ENCODE results near the gene SEC22C. TPM values are rescaled to one million over a fixed set of nuclear protein-coding genes. Genes with fewer than 3 reads are reported as not detected.

Gene SEC22C
- total RNA-seq, 1 donor from 2014 or later, result 17.4 TPM

DNA sequence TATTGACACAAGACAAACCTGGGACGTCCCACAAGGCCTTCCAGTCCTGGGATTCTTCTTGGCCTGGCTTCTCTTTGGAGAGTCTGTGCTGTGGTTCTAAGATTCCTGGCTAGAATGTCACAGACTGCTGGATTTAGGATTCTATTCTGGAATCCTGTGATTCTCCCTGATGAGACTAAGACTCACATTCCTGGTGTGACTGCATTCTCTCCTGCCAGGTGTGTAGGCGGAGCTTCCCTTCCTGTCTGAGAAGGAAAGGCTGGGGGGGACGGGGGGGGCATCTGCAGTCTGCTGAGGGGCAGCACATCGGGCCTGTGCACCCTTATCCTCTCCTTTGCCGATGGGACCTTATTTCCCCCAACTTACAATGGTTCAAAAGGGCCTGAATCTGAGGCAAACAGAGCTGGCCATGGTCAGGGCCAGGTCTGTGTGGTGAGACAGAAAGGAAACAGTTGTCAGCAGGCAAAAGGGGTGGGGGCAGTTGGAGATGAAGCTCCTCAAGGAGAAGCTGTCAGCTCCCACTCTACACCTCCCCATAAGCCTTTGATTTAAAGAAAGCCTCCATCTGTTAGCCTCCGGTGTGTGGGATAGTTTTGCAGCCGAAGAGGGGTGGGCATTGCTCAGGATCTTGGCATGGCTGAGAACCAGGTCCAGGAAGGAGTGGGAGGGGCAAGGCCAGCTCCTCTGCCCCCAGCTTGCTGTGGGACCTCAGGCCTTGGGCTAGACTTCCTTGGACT is 48.4 kb downstream of the SEC22C start:
- ATAC-seq, result no peak

DNA sequence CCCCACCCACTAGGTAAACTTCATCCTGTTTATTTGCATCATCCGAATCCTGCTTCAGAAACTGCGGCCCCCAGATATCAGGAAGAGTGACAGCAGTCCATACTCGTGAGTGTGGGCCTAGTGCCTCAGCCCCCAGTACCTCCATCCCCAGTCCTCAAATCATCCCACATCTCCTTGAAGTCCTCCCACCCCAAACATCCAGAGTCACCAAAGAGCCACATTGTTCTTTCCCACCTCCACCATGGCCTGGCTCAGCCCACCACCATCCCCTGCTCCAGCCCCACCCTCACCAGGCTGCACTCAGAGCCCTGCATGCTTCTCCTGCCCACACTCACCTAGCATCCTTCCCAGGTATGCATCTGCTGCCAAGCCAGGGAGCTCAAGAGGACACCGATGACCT is 49.5 kb downstream of the SEC22C start:
- ATAC-seq, result no peak

DNA sequence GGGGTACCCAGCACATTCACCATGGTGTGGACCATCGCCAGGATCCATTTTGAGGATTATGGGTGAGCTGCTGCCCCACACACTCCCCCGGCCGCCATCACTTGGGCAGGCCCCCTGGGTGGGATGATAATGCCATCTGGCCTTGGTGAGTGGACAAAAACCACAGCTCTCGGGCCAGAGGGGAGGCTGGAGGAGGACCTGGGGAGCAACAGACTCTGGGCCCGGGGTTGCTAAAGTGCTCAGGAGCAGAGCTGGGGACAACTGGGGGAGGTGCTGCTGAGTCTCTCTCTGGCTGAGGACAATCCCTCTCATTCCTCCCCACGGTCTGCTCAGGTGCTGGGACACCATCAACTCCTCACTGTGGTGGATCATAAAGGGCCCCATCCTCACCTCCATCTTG is 50.3 kb downstream of the SEC22C start:
- no peak for ATAC-seq

GRCh38 chr3:42530073-42530472 is 51.7 kb downstream of the SEC22C start:
- ATAC-seq, result no peak

DNA sequence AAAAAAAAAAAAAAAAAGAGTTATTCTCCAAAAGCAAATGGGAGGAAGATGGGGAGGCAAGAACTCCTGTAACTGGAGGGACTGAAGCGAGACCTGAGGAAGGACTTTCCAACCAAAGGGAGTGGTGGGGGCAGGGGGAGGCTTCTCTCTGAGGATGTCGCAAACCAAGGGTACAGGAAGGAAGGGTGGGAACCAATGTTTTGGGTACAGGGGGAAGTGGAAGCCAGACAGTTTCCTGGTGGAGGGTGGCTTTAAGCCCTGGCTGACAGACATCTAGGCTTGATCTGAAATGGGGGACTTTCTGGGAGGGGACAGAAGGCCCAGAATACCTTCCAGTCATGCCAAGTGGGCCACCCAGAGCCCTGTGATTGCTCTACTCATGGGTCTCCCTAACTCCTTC is 52.3 kb downstream of the SEC22C start:
- ATAC-seq, result no peak

DNA sequence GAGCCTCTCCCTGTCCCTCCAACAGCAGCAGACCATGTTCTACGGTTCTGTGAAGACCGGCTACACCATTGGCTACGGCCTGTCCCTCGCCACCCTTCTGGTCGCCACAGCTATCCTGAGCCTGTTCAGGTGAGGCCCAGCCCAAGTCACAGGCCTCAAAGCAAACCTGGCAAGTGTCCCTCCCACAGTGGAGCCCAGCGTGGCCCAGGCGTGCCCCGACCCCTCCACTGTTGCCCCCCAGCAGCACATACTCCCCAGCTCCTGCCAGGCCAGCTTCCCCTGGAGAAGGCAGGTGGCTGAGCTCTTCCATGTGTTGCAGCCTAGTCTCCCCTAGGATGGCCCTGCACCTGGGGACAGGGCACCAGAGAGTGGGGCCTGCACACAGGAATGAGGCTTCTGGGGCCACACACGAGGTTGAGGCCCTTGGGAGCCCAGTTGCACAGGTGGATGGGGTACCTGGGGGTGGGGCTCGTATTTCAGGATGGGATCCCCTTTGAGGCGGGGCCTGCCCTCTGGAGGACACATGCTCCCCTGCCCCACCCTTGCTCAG is 54.3 kb downstream of the SEC22C start:
- ATAC-seq, result no peak

DNA sequence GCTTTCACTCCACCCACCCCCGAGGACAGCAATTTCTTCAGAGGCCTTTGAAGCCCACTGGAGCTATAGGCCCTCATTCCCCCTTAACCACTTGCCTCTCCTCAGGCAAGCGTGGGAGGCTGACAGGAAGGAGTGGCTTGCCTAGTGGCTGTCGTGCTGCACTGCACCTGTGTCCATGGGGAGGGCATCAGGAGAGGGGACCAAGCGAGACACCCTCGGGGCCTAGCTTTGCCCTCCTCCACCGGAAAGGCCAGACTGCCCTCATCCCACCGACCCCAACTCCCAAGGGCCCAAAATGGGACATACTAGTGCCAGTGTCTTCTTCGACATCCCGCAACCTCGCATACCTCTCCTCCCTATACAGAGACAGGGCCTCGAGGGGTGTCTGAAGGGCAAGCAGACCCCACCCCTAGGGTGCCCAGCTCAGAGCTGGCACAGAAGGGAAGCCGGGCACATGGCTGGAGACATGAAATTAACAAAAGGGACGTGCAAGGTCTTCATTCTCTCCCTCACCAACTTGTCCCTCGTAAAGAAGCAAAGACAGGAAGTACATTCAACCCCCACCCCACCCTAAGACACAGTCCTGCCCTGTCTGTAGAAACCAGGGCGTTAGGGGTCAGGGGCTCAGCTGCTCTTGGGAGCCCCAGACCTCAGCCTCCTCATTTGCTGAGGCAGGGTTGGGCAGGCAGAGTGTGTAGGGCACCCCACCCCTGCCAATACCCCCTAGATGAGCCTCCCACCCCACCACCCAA is 55.0 kb downstream of the SEC22C start:
- ATAC-seq, result no peak

DNA sequence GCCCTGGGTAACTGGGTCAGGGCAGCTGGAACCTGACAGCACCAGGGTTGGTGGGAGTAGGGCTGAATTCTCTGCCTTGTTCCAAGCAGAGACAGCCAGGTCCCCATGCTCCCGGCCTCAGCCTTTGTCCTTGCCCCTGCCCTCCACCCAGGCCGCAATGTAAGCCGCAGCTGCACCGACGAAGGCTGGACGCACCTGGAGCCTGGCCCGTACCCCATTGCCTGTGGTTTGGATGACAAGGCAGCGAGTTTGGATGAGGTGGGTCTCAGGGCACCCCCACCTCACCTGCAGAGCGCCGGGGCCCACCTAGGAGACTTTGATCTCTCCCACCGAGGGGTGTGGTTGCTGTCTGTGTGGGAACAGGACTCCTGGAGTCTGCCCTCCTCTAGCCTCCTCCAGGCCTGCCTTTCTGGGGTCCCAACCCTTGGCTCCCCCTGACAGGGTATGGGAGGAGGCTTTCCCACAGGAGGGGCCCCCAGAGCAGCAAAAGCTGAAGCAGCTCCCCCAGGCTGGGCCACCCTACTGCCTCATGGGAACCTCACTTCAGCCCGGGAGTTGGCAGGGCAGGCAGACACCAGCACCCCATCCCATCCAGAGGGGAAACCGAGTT is 55.9 kb downstream of the SEC22C start:
- no peak for ATAC-seq

DNA sequence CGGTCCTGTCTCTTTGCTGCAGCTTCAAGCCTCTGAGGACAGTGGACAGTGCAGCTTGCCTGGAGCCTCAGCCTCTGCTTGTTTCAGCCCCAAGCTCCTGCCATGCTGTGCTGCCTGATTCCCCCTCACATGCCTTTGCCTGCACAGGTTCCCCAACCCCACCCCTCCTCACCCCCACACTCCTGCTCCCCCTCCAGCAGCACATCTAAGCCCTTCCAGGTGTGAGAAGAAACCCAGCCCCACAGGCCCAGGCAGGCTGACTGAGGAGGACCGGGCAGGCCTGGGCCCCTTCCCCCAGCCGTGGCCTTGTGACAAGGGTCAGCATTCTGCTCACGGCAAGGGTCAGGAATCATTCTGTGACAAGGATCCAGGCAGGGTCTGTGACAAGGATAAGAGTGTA is 56.6 kb downstream of the SEC22C start:
- ATAC-seq, result no peak

- no peak for ATAC-seq
These were observed 57.0 kb downstream of the SEC22C start for GRCh38 chr3:42524751-42525150.

- ATAC-seq, result no peak
These were observed 60.9 kb downstream of the SEC22C start for GRCh38 chr3:42520906-42521305.

DNA sequence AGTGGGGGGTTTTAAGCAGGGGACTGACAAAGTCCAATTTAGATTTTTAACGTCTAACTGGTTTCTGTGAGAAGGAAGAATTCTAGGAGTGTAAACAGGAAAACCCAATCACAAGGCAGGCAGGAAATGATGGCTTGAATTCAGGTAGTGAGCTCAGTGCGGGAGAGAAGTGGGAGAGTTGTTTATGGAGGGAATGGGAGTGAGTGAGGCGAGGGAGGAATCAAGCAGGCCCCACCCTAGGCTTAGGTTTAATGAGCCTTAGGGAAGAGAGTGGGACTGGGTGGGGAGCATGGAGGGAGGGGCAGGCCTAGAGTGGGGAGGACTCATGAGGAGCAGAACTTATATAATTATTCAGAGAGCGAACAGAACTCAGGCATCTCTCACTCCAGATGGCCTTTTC is 61.4 kb downstream of the SEC22C start:
- ATAC-seq, result no peak

GRCh38 chr3:42519568-42519962 is 62.2 kb downstream of the SEC22C start:
- ATAC-seq, result peak; percentile 22

GRCh38 chr3:42518800-42519567 is 62.8 kb downstream of the SEC22C start:
- ATAC-seq, result no peak

DNA sequence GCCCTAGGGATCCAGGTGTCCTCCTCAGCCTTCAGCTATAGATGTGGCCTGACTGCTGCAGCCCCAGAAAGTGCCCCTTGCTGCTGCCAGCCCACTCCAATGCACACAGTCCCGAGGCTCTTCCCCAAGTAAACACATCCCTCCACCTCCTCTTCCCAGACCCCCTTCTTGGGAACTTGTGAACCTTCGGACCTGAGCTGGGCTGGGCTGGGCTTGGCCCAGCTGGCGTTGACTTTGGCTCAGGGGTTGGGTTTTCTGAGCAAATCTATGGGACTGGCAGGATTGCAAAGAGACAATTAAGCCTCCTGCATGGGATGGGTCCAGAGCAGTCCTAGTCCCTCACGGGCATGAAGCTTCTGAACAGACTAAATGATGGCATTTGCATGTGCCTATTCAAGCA is 64.7 kb downstream of the SEC22C start:
- ATAC-seq, result no peak

- ATAC-seq, result no peak
These were observed 65.3 kb downstream of the SEC22C start for GRCh38 chr3:42516443-42516842.

- peak; percentile 57 for ATAC-seq
These were observed 65.8 kb downstream of the SEC22C start for GRCh38 chr3:42515976-42516375.

DNA sequence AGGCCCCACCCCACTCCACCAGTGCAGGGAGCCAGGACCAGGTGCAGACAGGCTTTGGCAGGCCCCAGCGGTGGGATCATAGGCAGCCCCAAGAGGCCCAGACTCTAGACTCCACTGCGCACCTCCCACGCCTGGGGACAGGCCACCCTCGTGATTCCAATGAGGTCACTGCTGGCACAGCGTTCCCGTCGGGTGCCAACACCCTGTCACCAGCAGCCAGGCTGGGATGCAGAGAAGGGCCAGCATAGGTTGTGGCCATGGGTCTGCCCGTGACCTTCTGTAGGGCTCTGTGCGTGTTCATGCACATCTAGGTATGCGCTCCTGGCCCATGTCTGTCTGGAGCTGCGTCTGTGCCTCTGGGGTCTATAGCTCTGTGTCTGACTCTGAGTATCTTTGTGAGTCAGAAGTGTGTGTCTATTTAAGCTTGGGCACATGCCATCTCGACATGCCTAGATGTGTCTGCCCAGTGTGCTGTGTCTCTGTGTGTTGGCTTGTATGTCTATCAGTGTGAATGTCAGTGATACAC is 66.3 kb downstream of the SEC22C start:
- ATAC-seq, result peak; percentile 89

DNA sequence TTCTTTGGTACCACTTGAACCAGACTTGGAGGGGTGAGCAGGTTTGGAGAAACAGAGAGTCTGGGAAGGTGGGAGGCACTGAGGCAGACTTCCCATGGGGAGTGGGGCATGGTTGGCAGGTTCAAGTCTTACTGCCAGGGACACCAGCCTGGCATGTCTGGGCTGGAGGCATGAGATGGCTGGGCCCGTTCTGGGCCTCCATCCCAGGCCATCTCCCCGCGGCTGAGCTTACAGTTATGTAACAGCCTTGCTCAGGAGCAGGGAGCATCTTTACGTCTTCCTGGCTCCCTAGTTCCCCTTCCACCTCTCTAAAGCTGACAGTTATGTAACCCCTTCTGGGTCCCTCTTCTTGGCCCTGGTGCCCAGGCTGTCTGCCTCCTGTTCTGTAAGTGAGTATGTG is 66.9 kb downstream of the SEC22C start:
- ATAC-seq, result peak; percentile 11

- ATAC-seq, result no peak
These were observed 68.2 kb downstream of the SEC22C start for GRCh38 chr3:42513521-42513920.

- no peak for ATAC-seq
These were observed 68.6 kb downstream of the SEC22C start for GRCh38 chr3:42513121-42513520.

DNA sequence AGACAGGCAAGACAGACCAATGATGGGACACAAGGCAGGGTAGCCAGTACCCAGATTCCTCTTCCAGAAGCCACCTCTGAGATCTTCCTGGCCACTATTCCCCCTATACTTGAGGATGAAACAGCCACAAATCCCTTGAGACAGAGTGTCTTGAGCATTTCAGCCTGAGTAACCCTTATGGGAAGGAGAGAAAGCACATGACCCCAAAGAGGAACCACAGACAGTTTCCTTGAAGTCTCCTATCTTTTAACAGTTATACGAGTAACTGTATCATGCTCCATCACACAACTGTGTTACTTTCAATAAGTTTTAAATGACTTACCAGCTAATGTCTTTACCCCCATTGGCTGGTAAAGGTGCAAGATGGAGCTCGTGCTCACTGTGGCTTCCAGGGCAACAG is 70.0 kb downstream of the SEC22C start:
- ATAC-seq, result no peak

DNA sequence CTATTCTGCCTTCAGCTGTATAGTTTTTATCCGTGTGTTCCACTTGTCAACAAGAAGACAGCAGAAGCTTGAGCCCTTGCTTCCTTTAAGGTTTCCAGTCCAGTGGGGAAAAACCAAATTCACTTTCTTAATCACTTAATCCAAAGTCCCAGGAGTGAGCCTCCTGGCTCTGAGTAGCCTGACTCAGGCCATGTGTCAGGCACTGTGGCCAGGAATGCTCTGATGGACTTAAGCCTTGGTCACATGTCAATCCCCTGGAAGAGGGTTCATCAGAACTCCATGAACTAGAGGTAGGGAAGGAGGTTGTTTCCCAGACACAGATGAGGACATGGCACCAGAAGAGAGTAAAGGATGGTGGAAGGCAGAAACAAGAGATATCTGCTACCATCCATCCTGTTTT is 70.6 kb downstream of the SEC22C start:
- ATAC-seq, result no peak
